NB4 (cell line): ENCODE data around the gene COG5.

Source experiments
- POLR2A ChIP-seq: IDR thresholded peaks from 2 replicates; pipeline ENCODE4 v1.6.1; 2011; ENCODE audit warnings: mild to moderate bottlenecking; ENCODE audit not compliant: insufficient read length; ENCODE audit errors: extremely low read depth
- TF ChIP-seq, protein P1 (sequence below): IDR thresholded peaks from one replicate; pipeline ENCODE4 v1.5.1; 2012; ENCODE audit warnings: low read depth, low read length
- TF ChIP-seq, protein P2 (sequence below): IDR thresholded peaks from 2 replicates; pipeline ENCODE4 v1.6.1; 2011; ENCODE audit warnings: low read depth, low read length

DNA sequence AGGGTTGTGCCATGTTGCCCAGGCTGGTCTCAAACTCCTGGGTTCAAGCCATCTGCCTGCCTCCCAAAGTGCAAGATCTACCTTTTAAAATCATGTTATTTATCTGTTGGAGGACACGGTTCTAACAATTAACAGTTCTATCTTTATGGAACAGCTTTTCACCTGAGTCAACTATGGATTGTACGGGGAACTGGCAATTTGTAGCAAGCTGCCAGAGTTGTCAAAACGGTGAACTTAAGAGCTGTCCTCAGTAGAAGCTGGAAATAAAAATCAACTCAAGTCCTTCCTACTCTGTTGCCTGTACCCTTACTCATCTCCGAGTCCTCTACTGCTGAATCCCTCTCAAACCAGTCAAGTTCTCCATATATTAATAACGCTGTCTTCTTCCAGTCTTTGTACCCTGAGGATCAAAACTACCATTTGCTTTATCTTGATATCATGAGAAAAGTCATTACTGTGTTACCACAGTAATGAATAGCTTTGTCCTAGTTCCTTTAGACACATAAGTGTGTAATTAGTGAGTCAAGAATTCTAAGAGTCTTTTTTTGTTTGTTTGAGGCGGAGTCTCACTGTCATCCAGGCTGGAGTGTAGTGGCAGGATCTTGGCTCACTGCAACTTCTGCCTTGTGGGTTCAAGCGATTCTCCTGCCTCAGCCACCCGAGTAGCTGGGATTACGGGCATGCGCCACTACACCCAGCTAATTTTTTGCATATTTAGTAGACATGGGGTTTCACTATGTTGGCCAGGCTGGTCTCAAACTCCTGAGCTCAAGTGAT is 366.7 kb downstream of the COG5 start:
- TF ChIP-seq, protein P1, sequence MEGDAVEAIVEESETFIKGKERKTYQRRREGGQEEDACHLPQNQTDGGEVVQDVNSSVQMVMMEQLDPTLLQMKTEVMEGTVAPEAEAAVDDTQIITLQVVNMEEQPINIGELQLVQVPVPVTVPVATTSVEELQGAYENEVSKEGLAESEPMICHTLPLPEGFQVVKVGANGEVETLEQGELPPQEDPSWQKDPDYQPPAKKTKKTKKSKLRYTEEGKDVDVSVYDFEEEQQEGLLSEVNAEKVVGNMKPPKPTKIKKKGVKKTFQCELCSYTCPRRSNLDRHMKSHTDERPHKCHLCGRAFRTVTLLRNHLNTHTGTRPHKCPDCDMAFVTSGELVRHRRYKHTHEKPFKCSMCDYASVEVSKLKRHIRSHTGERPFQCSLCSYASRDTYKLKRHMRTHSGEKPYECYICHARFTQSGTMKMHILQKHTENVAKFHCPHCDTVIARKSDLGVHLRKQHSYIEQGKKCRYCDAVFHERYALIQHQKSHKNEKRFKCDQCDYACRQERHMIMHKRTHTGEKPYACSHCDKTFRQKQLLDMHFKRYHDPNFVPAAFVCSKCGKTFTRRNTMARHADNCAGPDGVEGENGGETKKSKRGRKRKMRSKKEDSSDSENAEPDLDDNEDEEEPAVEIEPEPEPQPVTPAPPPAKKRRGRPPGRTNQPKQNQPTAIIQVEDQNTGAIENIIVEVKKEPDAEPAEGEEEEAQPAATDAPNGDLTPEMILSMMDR: no peak
- TF ChIP-seq POLR2A: no peak
- TF ChIP-seq, protein P2, sequence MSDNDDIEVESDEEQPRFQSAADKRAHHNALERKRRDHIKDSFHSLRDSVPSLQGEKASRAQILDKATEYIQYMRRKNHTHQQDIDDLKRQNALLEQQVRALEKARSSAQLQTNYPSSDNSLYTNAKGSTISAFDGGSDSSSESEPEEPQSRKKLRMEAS: no peak
